WTC11 (cell line): ENCODE measurements around the gene SVIL.

Source experiments
- GRHL2 ChIP-seq: fragments of 250-450 bp; sonication (Bioruptor Pico); IDR thresholded peaks from 2 replicates; pipeline ENCODE4 v1.8.0; 2022; ENCODE audit warnings: mild to moderate bottlenecking, moderate library complexity; ENCODE audit not compliant: insufficient replicate concordance, severe bottlenecking
- TP53 ChIP-seq: sonication (generic); formaldehyde crosslinking; IDR thresholded peaks from 2 replicates; pipeline ENCODE4 v1.8.1; 2023; ENCODE audit warnings: mild to moderate bottlenecking, missing genetic modification reagents
- TF ChIP-seq, protein P1 (sequence below): fragments of 200-600 bp; IDR thresholded peaks from 2 replicates; pipeline ENCODE4 v1.8.0; 2022; ENCODE audit warnings: antibody characterized with exemption

DNA sequence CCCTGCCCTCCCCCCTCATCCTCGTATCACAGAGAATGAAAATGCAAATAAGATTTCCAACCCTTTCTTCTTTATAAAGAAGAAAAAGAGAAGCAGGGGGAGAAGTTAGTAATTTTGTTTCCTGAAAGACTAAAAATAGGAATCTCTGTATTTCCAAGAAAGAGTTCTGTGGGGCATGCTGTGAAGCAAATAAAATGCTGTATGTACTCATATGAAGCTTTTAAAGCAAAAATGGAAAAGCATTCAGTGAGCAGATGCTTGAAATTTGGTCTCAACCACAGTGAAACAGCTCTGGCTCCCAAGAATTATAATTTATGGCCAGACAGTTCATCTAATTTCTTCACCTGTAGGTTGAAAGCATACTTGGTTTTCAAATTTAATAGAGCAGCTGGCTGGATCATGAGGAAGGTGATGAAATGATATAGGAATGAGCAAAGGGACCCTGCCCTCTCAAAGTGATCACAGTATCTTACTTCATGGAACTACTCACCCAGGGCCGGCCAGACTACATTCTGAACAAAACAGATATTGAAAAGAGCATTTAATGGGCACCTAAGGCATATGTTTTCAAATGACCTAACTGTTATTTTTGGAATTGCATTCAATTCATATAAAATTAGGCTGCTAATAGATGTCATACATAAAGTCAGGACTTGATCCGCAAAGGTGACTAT, 31.4 kb downstream of the SVIL start:
- TF ChIP-seq, protein P1, sequence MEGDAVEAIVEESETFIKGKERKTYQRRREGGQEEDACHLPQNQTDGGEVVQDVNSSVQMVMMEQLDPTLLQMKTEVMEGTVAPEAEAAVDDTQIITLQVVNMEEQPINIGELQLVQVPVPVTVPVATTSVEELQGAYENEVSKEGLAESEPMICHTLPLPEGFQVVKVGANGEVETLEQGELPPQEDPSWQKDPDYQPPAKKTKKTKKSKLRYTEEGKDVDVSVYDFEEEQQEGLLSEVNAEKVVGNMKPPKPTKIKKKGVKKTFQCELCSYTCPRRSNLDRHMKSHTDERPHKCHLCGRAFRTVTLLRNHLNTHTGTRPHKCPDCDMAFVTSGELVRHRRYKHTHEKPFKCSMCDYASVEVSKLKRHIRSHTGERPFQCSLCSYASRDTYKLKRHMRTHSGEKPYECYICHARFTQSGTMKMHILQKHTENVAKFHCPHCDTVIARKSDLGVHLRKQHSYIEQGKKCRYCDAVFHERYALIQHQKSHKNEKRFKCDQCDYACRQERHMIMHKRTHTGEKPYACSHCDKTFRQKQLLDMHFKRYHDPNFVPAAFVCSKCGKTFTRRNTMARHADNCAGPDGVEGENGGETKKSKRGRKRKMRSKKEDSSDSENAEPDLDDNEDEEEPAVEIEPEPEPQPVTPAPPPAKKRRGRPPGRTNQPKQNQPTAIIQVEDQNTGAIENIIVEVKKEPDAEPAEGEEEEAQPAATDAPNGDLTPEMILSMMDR = no peak
- no peak for TF ChIP-seq GRHL2 (CRISPR knock-in tag)
- TF ChIP-seq TP53 (CRISPR knock-in tag) = no peak
